Astrocyte (in vitro differentiated cells and primary cell): ENCODE results near the gene PTPRQ. TPM values are rescaled to one million over a fixed set of nuclear protein-coding genes. Genes with fewer than 3 reads are reported as not detected.
A peak's percentile ranks its signal among the peaks of the same experiment; 100 is the strongest.

Experiments used
- DNase-seq: peaks from one replicate; pipeline ENCODE4 v3.0.0-alpha.2; 2010; ENCODE audit warnings: low read depth
- FAIRE-seq: peaks from 2 replicates; lab custom pipeline; 2011; peaks lifted over from hg19 to GRCh38; lab: Jason Lieb, UNC
- H2AFZ ChIP-seq: 2 replicates; pipeline ENCODE4 v1.6.0; 2012; ENCODE audit warnings: low read depth, low read length, inconsistent platforms
- H3K27ac ChIP-seq: 2 replicates; pipeline ENCODE4 v1.5.1; 2011; ENCODE audit warnings: low read depth, low read length, inconsistent platforms
- H3K27me3 ChIP-seq: 2 replicates; pipeline ENCODE4 v1.6.0; 2011; ENCODE audit warnings: low read length, inconsistent platforms; ENCODE audit not compliant: insufficient read depth
- H3K36me3 ChIP-seq: 2 replicates; pipeline ENCODE4 v1.5.1; 2011; ENCODE audit warnings: low read length, inconsistent platforms; ENCODE audit not compliant: insufficient read depth
- H3K4me1 ChIP-seq: 2 replicates; pipeline ENCODE4 v1.5.1; 2011; ENCODE audit warnings: low read length, inconsistent platforms; ENCODE audit not compliant: insufficient read depth
- H3K4me2 ChIP-seq: 2 replicates; pipeline ENCODE4 v1.6.0; 2012; ENCODE audit warnings: low read length, inconsistent platforms
- H3K4me3 ChIP-seq: 2 replicates; pipeline ENCODE4 v1.5.1; 2011; ENCODE audit warnings: low read depth, mild to moderate bottlenecking, low read length, inconsistent platforms; ENCODE audit not compliant: insufficient read depth
- H3K79me2 ChIP-seq: 2 replicates; pipeline ENCODE4 v1.6.0; 2012; ENCODE audit warnings: mild to moderate bottlenecking, low read length, inconsistent platforms; ENCODE audit not compliant: insufficient read depth
- H3K9ac ChIP-seq: 2 replicates; pipeline ENCODE4 v1.6.0; 2012; ENCODE audit warnings: mild to moderate bottlenecking, low read length, inconsistent platforms
- H3K9me3 ChIP-seq: 2 replicates; pipeline ENCODE4 v1.5.1; 2012; ENCODE audit warnings: low read depth, mild to moderate bottlenecking, low read length, inconsistent platforms; ENCODE audit not compliant: insufficient read depth
- H4K20me1 ChIP-seq: 2 replicates; pipeline ENCODE4 v1.6.0; 2012; ENCODE audit warnings: low read length, inconsistent platforms; ENCODE audit not compliant: insufficient read depth
- H3K27ac Mint-ChIP-seq: one replicate; pipeline ENCODE4 v1.8.0; 2021; ENCODE audit warnings: mild to moderate bottlenecking, mixed read lengths; ENCODE audit not compliant: unreplicated experiment
- H3K27me3 Mint-ChIP-seq: one replicate; pipeline ENCODE4 v1.8.0; 2021; ENCODE audit warnings: low read depth, mixed read lengths; ENCODE audit not compliant: unreplicated experiment
- H3K36me3 Mint-ChIP-seq: one replicate; pipeline ENCODE4 v1.8.0; 2021; ENCODE audit warnings: low read depth, mixed read lengths; ENCODE audit not compliant: unreplicated experiment
- H3K4me1 Mint-ChIP-seq: one replicate; pipeline ENCODE4 v1.8.0; 2021; ENCODE audit warnings: low read depth, mixed read lengths; ENCODE audit not compliant: unreplicated experiment
- H3K4me3 Mint-ChIP-seq: one replicate; pipeline ENCODE4 v1.8.0; 2021; ENCODE audit warnings: mild to moderate bottlenecking, moderate library complexity, mixed read lengths; ENCODE audit not compliant: unreplicated experiment
- H3K9me3 Mint-ChIP-seq: one replicate; pipeline ENCODE4 v1.8.0; 2021; ENCODE audit warnings: mild to moderate bottlenecking, mixed read lengths; ENCODE audit not compliant: unreplicated experiment
- EZH2 ChIP-seq: IDR thresholded peaks from 2 replicates; pipeline ENCODE4 v1.6.1; 2012; ENCODE audit warnings: mild to moderate bottlenecking, low read length, inconsistent platforms; ENCODE audit not compliant: insufficient read depth
- total RNA-seq: library from RNA; stranded (reverse); gene quantifications from 2 replicates; pipeline ENCODE4 v1.2.1, GENCODE V29; 2021
- TF ChIP-seq, protein P1 (sequence below): IDR thresholded peaks from 2 replicates; pipeline ENCODE4 v1.5.1; 2011; ENCODE audit warnings: low read depth, mild to moderate bottlenecking, inconsistent platforms, low read length, moderate library complexity; ENCODE audit not compliant: insufficient read depth

Gene PTPRQ
- total RNA-seq, 1 donor from 2014 or later: 0.18 TPM

DNA sequence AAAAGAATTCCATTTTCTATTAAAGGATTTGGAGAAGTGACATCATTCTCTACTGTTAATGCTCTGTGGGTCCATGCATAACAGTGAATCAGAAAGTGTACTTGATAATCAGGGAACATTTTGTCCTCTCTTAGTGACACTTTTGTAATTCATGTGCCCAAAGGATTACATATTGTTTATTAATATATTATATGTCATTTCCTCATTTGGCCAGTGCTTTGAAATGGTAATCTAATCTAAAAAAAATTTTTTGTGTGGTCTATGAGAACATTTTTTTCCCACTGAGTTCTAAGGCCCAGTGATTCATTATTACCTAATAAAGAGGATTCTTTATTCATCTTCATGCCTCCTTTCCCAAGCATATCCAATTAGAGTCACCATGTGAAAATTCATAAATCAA lies 183.7 kb downstream of the PTPRQ start:
- H2AFZ ChIP-seq: no peak overlapping the region
- TF ChIP-seq EZH2: no peak
- TF ChIP-seq, protein P1, sequence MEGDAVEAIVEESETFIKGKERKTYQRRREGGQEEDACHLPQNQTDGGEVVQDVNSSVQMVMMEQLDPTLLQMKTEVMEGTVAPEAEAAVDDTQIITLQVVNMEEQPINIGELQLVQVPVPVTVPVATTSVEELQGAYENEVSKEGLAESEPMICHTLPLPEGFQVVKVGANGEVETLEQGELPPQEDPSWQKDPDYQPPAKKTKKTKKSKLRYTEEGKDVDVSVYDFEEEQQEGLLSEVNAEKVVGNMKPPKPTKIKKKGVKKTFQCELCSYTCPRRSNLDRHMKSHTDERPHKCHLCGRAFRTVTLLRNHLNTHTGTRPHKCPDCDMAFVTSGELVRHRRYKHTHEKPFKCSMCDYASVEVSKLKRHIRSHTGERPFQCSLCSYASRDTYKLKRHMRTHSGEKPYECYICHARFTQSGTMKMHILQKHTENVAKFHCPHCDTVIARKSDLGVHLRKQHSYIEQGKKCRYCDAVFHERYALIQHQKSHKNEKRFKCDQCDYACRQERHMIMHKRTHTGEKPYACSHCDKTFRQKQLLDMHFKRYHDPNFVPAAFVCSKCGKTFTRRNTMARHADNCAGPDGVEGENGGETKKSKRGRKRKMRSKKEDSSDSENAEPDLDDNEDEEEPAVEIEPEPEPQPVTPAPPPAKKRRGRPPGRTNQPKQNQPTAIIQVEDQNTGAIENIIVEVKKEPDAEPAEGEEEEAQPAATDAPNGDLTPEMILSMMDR: no peak
- Mint-ChIP-seq H3K36me3 (no peaks in the 10 kb centered on the region), H3K4me3 (no peak overlapping the region), H3K27ac (no peak overlapping the region), H3K27me3 (no peaks in the 10 kb centered on the region), H3K9me3 (no peaks in the 10 kb centered on the region), H3K4me1 (peaks cover 2% of the 10 kb centered on the region)
- H3K27me3 ChIP-seq: no peaks in the 10 kb centered on the region
- H3K4me1 ChIP-seq: peaks cover 10% of the 10 kb centered on the region
- H4K20me1 ChIP-seq: no peaks in the 10 kb centered on the region
- peak overlapping the region; percentile 40 for H3K9ac ChIP-seq
- no peak for FAIRE-seq
- H3K4me2 ChIP-seq: no peak overlapping the region
- no peaks in the 10 kb centered on the region for H3K36me3 ChIP-seq
- peak overlapping the region; percentile 80 for H3K27ac ChIP-seq
- no peaks in the 10 kb centered on the region for H3K79me2 ChIP-seq
- H3K9me3 ChIP-seq: no peaks in the 10 kb centered on the region
- peak; percentile 85 for DNase-seq
- H3K4me3 ChIP-seq: no peak overlapping the region

DNA sequence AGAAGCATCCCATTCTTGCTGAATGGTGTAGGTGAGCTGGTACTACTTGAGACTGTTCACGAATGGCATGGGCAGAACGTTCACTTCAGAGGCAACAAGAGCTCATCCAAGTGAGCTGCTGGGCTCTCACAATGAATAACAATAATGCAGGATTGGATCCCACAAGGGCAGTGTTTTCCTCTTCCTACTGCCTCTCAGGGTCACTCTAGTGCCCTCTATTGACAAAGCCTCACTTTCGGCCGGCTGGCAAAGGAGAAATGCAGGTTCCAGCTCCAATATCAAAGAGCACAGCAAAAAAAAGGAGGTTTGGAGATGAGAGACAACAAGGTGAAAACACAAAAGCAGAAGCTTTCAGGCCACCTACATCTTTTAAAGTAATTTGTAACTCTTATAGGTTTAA lies 188.8 kb downstream of the PTPRQ start:
- Histone ChIP-seq H3K4me3 (no peak overlapping the region), H3K4me2 (no peak overlapping the region), H4K20me1 (no peaks in the 10 kb centered on the region), H3K4me1 (peaks cover 4% of the 10 kb centered on the region), H3K36me3 (no peaks in the 10 kb centered on the region), H3K9me3 (no peaks in the 10 kb centered on the region), H3K27ac (no peak overlapping the region), H3K27me3 (no peaks in the 10 kb centered on the region), H2AFZ (peak overlapping the region; percentile 46), H3K79me2 (no peaks in the 10 kb centered on the region), H3K9ac (no peak overlapping the region)
- Mint-ChIP-seq H3K36me3 (no peaks in the 10 kb centered on the region), H3K27me3 (no peaks in the 10 kb centered on the region), H3K4me1 (peaks cover 2% of the 10 kb centered on the region), H3K27ac (no peak overlapping the region), H3K4me3 (no peak overlapping the region), H3K9me3 (no peaks in the 10 kb centered on the region)
- FAIRE-seq: no peak
- no peak for TF ChIP-seq EZH2
- TF ChIP-seq, protein P1: peak; percentile 20
- no peak for DNase-seq

DNA sequence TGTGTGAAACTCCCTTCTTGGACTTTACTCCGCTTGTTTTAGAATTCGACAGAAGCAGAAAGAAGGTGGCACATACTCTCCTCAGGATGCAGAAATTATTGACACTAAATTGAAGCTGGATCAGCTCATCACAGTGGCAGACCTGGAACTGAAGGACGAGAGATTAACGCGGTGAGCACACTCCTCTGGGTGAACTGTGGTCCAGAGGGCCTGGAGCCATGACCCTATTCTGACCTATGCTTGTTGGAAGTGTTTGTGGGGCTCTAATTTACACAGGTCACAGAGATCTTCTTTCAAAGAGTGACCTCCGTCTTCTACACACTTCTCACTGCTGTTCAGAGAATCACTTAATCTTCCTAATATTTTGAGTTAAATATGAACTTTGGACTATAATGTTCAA lies 190.9 kb downstream of the PTPRQ start:
- no peaks in the 10 kb centered on the region for H4K20me1 ChIP-seq

More for the DNA sequence above, 190.9 kb downstream of the PTPRQ start:
- no peak for TF ChIP-seq EZH2
- TF ChIP-seq, protein P1: no peak
- FAIRE-seq (no peak), DNase-seq (no peak)
- H3K4me1 ChIP-seq: no peaks in the 10 kb centered on the region
- H3K9me3 ChIP-seq: no peaks in the 10 kb centered on the region
- no peak overlapping the region for H3K9ac ChIP-seq
- H3K36me3 ChIP-seq: no peaks in the 10 kb centered on the region
- H2AFZ ChIP-seq: no peak overlapping the region
- Mint-ChIP-seq H3K36me3 (no peaks in the 10 kb centered on the region), H3K9me3 (no peaks in the 10 kb centered on the region), H3K4me3 (no peak overlapping the region), H3K4me1 (no peaks in the 10 kb centered on the region), H3K27ac (no peak overlapping the region), H3K27me3 (no peaks in the 10 kb centered on the region)
- H3K27me3 ChIP-seq: no peaks in the 10 kb centered on the region
- no peak overlapping the region for H3K27ac ChIP-seq
- H3K4me3 ChIP-seq: no peak overlapping the region
- H3K79me2 ChIP-seq: no peaks in the 10 kb centered on the region
- no peak overlapping the region for H3K4me2 ChIP-seq
